HepG2 (cell line): Measurements from ENCODE around the gene PYGO1. TPM values are rescaled to one million over a fixed set of nuclear protein-coding genes. Genes with fewer than 3 reads are reported as not detected.

Experiments
- ATAC-seq: fragments of 200-7000 bp; cut with Tn5 transposase; 3 replicates; pipeline ENCODE4 v1.9.1; 2020; ENCODE audit warnings: mild to moderate bottlenecking, moderate library complexity
- BruUV-seq: library from RNA; stranded (reverse); fragments of 400-500 nt; replicated peaks from 2 replicates; lab custom pipeline; 2021; lab: Mats Ljungman, UMichigan
- CTCF ChIA-PET: fragments of 300-600 bp; formaldehyde crosslinking; extraction: SDS; loops from one replicate; lab custom pipeline; 2021; ENCODE audit warnings: low total read pairs, inconsistent platforms, low intra/inter-chr PET ratio; lab: Yijun Ruan, JAX
- POLR2A ChIA-PET: fragments of 350-600 bp; sonication (Branson Sonifier 250); formaldehyde crosslinking; loops from one replicate; lab custom pipeline; 2020; ENCODE audit warnings: antibody characterized with exemption, inconsistent platforms; lab: Yijun Ruan, JAX
- DNase-seq: peaks from one replicate; pipeline ENCODE4 v3.0.0-alpha.2; 2015; ENCODE audit warnings: low spot score
- FAIRE-seq: peaks from 3 replicates; lab custom pipeline; 2011; peaks lifted over from hg19 to GRCh38; lab: Jason Lieb, UNC
- H2AFZ ChIP-seq: one replicate; pipeline ENCODE4 v1.6.1; 2011; ENCODE audit warnings: low read length, inconsistent platforms
- H3K27ac ChIP-seq: fragments of 300-600 bp; 3 replicates; pipeline ENCODE4 v1.8.0; 2011; ENCODE audit warnings: mixed run types, mild to moderate bottlenecking, mixed read lengths, low read length, inconsistent platforms; ENCODE audit not compliant: insufficient read depth; ENCODE audit errors: extremely low read length
- H3K27me3 ChIP-seq, 2 experiments: fragments of 200-600 bp in 1 of 2; 2 replicates in 1 of 2; 3 replicates in 1 of 2; pipeline versions ENCODE4 v1.6.0 to v1.8.0; 2011; ENCODE audit warnings: low read length in 2 of 2, mild to moderate bottlenecking in 2 of 2, moderate library complexity in 2 of 2, inconsistent platforms in 1 of 2; ENCODE audit not compliant: insufficient read depth in 2 of 2, control insufficient read depth in 1 of 2
- H3K36me3 ChIP-seq, 2 experiments: fragments of 200-600 bp in 1 of 2; replicated peaks in 1 of 2; 2 replicates in 1 of 2; 3 replicates in 1 of 2; pipeline versions ENCODE4 v1.5.1 to v1.8.0; 2011; ENCODE audit warnings: low read length in 2 of 2, inconsistent platforms in 1 of 2; ENCODE audit not compliant: insufficient read depth in 2 of 2, control insufficient read depth in 1 of 2
- H3K4me1 ChIP-seq: 2 replicates; pipeline ENCODE4 v1.5.1; 2012; ENCODE audit warnings: low read length, inconsistent platforms; ENCODE audit not compliant: insufficient read depth
- H3K4me2 ChIP-seq: 2 replicates; pipeline ENCODE4 v1.6.0; 2011; ENCODE audit warnings: low read depth, low read length, inconsistent platforms
- H3K4me3 ChIP-seq, 3 experiments: fragments of 200-600 bp in 1 of 3; sonication (generic), shearing (Covaris generic) in 1 of 3; replicated peaks in 1 of 3; 2 replicates each; pipeline ENCODE4 v1.5.1; 2011 to 2016; ENCODE audit warnings: low read length in 3 of 3, inconsistent platforms in 2 of 3, low read depth in 2 of 3, mild to moderate bottlenecking in 2 of 3, control low read depth in 1 of 3, mixed read lengths in 1 of 3; ENCODE audit not compliant: insufficient read depth in 1 of 3
- H3K79me2 ChIP-seq: one replicate; pipeline ENCODE4 v1.6.1; 2011; ENCODE audit warnings: low read length, inconsistent platforms; ENCODE audit not compliant: insufficient read depth
- H3K9ac ChIP-seq: 2 replicates; pipeline ENCODE4 v1.6.0; 2011; ENCODE audit warnings: mild to moderate bottlenecking, low read depth, low read length, inconsistent platforms; ENCODE audit not compliant: insufficient read depth
- H3K9me3 ChIP-seq: 2 replicates; pipeline ENCODE4 v1.5.1; 2012; ENCODE audit warnings: mild to moderate bottlenecking, low read length
- H4K20me1 ChIP-seq: 2 replicates; pipeline ENCODE4 v1.6.0; 2011; ENCODE audit warnings: inconsistent platforms, mild to moderate bottlenecking, low read length, moderate library complexity; ENCODE audit not compliant: insufficient read depth
- BHLHE40 ChIP-seq: IDR thresholded peaks from 2 replicates; pipeline ENCODE4 v1.6.1; 2011; ENCODE audit warnings: low read length, improper control_type of control experiment
- HHEX ChIP-seq: IDR thresholded peaks from 2 replicates; pipeline ENCODE4 v1.6.1; 2016; ENCODE audit warnings: control low read depth
- KLF13 ChIP-seq: sonication (generic); formaldehyde crosslinking; IDR thresholded peaks from 2 replicates; pipeline ENCODE4 v1.4.0; 2020; ENCODE audit warnings: mild to moderate bottlenecking, missing genetic modification reagents
- MNT ChIP-seq: fragments of 450-650 bp; IDR thresholded peaks from 2 replicates; pipeline ENCODE4 v1.6.1; 2016
- MTF2 ChIP-seq: sonication (generic); formaldehyde crosslinking; IDR thresholded peaks from 2 replicates; pipeline ENCODE4 v1.5.0; 2020; ENCODE audit warnings: missing genetic modification reagents, borderline replicate concordance
- TBX2 ChIP-seq: sonication (generic); formaldehyde crosslinking; IDR thresholded peaks from 2 replicates; pipeline ENCODE4 v1.5.0; 2020; ENCODE audit warnings: missing genetic modification reagents, mild to moderate bottlenecking, borderline replicate concordance
- ZBTB34 ChIP-seq: sonication (generic); formaldehyde crosslinking; IDR thresholded peaks from 2 replicates; pipeline ENCODE4 v1.8.0; 2022; ENCODE audit warnings: mild to moderate bottlenecking, missing genetic modification reagents
- ZNF20 ChIP-seq: sonication (generic); formaldehyde crosslinking; IDR thresholded peaks from 2 replicates; pipeline ENCODE4 v1.4.0; 2020; ENCODE audit warnings: mild to moderate bottlenecking, moderate library complexity, missing genetic modification reagents
- ZNF207 ChIP-seq: fragments of 450-650 bp; IDR thresholded peaks from 2 replicates; pipeline ENCODE4 v1.6.1; 2016; ENCODE audit warnings: antibody characterized with exemption, borderline replicate concordance
- ZNF777 ChIP-seq: sonication (generic); formaldehyde crosslinking; IDR thresholded peaks from 2 replicates; pipeline ENCODE4 v1.4.0; 2020; ENCODE audit warnings: missing genetic modification reagents
- WGBS: methylation state at CpG from one replicate; pipeline ENCODE4 v1.1.6; 2017; ENCODE audit warnings: low lambda C conversion rate; 5-methylcytosine and 5-hydroxymethylcytosine counted together
- in situ Hi-C: cut with HindIII; loops from 2 replicates; pipeline ENCODE4 v1.10.0; 2017; ENCODE audit warnings: low pct_unique_long_range_greater_than_20kb; ENCODE audit not compliant: extremely low pct_ligation_motif_present
- intact Hi-C: fragments of 100-400 bp; cut with micrococcal nuclease; formaldehyde crosslinking; loops from one replicate; pipeline ENCODE4 v1.10.0; 2022; ENCODE audit not compliant: unreplicated experiment
- polyA plus RNA-seq, 8 experiments: library from polyadenylated mRNA; depleted of rRNA in 3 of 8; stranded (reverse) in 7 of 8; unstranded in 1 of 8; fragments of >200 nt; fragmentation: Illumina TruSeq in 4 of 8; extraction: Trizol in 4 of 8; gene quantifications; 2 replicates each; pipeline versions ENCODE4 v1.2.1 to v1.2.3, GENCODE V29; 2011 to 2016; ENCODE audit warnings: low read depth in 4 of 8, missing spikeins in 1 of 8, mixed read lengths in 1 of 8; ENCODE audit not compliant: insufficient read depth in 1 of 8
- total RNA-seq, 5 experiments: library from RNA; depleted of rRNA; stranded (reverse); fragments of >200 nt; fragmentation: Illumina TruSeq; extraction: Trizol; gene quantifications; 2 replicates each; pipeline ENCODE4 v1.2.3, GENCODE V29; 2016; ENCODE audit warnings: low read depth in 1 of 5
- TF ChIP-seq, protein P1 (sequence below): sonication (generic); formaldehyde crosslinking; IDR thresholded peaks from 2 replicates; pipeline ENCODE4 v1.4.0; 2020; ENCODE audit warnings: missing genetic modification reagents, borderline replicate concordance
- TF ChIP-seq, protein P2 (sequence below): IDR thresholded peaks from 2 replicates; pipeline ENCODE4 v1.6.1; 2016; ENCODE audit warnings: mild to moderate bottlenecking, missing biosample characterization, missing genetic modification reagents

Gene PYGO1
- total and polyA plus RNA-seq, 2 of the 13 experiments (the other 11 are each of a cell fraction or from before 2014, with no cell fraction given): 1.1 to 1.8 TPM

GRCh38 chr15:55515991-55516776 is 72.0 kb downstream of the PYGO1 start:
- Histone ChIP-seq H3K4me2 (no peak overlapping the region), H3K36me3 (no peaks in the 10 kb centered on the region), H2AFZ (no peak overlapping the region), H3K4me3 (no peak overlapping the region), H4K20me1 (no peaks in the 10 kb centered on the region), H3K79me2 (no peaks in the 10 kb centered on the region), H3K27me3 (no peaks in the 10 kb centered on the region), H3K4me1 (no peaks in the 10 kb centered on the region), H3K9me3 (no peaks in the 10 kb centered on the region), H3K27ac (no peak overlapping the region), H3K9ac (no peak overlapping the region)
- DNase-seq: no peak
- CTCF ChIA-PET: no interaction called here
- in situ Hi-C loops (no loop called here), intact Hi-C loops (no loop called here)
- no TSS peak for BruUV-seq
- POLR2A ChIA-PET: no interaction called here
- TF ChIP-seq KLF13 (no peak), MNT (no peak), ZNF777 (CRISPR knock-in tag) (no peak), TBX2 (CRISPR knock-in tag) (no peak), ZBTB34 (CRISPR knock-in tag) (no peak), ZNF207 (no peak), ZNF20 (CRISPR knock-in tag) (no peak), MTF2 (CRISPR knock-in tag) (no peak), BHLHE40 (no peak), HHEX (CRISPR knock-in tag) (no peak)
- TF ChIP-seq, protein P1, sequence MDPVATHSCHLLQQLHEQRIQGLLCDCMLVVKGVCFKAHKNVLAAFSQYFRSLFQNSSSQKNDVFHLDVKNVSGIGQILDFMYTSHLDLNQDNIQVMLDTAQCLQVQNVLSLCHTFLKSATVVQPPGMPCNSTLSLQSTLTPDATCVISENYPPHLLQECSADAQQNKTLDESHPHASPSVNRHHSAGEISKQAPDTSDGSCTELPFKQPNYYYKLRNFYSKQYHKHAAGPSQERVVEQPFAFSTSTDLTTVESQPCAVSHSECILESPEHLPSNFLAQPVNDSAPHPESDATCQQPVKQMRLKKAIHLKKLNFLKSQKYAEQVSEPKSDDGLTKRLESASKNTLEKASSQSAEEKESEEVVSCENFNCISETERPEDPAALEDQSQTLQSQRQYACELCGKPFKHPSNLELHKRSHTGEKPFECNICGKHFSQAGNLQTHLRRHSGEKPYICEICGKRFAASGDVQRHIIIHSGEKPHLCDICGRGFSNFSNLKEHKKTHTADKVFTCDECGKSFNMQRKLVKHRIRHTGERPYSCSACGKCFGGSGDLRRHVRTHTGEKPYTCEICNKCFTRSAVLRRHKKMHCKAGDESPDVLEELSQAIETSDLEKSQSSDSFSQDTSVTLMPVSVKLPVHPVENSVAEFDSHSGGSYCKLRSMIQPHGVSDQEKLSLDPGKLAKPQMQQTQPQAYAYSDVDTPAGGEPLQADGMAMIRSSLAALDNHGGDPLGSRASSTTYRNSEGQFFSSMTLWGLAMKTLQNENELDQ (CRISPR knock-in tag): no peak
- TF ChIP-seq, protein P2, sequence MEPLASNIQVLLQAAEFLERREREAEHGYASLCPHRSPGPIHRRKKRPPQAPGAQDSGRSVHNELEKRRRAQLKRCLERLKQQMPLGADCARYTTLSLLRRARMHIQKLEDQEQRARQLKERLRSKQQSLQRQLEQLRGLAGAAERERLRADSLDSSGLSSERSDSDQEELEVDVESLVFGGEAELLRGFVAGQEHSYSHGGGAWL (CRISPR knock-in tag): no peak
- 63% methylated on average over 12 of the region's 12 CpGs for WGBS
- no peak for FAIRE-seq
- no peak for ATAC-seq
